Left ventricle myocardium inferior (tissue), 1 donor: Measurements from ENCODE around the gene COL26A1. TPM values are rescaled to one million over a fixed set of nuclear protein-coding genes. Genes with fewer than 3 reads are reported as not detected.

Experiments
- DNase-seq: peaks from one replicate; pipeline ENCODE4 v3.0.0-alpha.2; 2020
- H3K27ac ChIP-seq: fragments of 200-600 bp; replicated peaks from 2 replicates; pipeline ENCODE4 v1.8.0; 2021
- H3K27me3 ChIP-seq: fragments of 200-600 bp; 2 replicates; pipeline ENCODE4 v1.8.0; 2021; ENCODE audit warnings: low read depth
- H3K36me3 ChIP-seq: fragments of 200-600 bp; 2 replicates; pipeline ENCODE4 v1.8.0; 2021
- H3K4me1 ChIP-seq: fragments of 200-600 bp; 2 replicates; pipeline ENCODE4 v1.8.0; 2021
- H3K4me3 ChIP-seq: fragments of 200-600 bp; 2 replicates; pipeline ENCODE4 v1.8.0; 2021; ENCODE audit warnings: mild to moderate bottlenecking, moderate library complexity
- H3K9me3 ChIP-seq: fragments of 200-600 bp; replicated peaks from 2 replicates; pipeline ENCODE4 v1.8.0; 2021
- intact Hi-C: fragments of 100-400 bp; cut with micrococcal nuclease; formaldehyde crosslinking; loops from one replicate; pipeline ENCODE4 v1.11.0; 2022
- total RNA-seq: library from RNA; stranded (reverse); fragmentation: NEBNext Ultra II Directional; extraction: Animal tissue kit (Norgen Biotek cat#: 25700); gene quantifications from one replicate; pipeline ENCODE4 v1.2.1, GENCODE V29; 2021
- TF ChIP-seq, protein P1 (sequence below): fragments of 200-600 bp; IDR thresholded peaks from 2 replicates; pipeline ENCODE4 v1.8.0; 2021; ENCODE audit warnings: antibody characterized with exemption, mild to moderate bottlenecking, borderline replicate concordance
- donor health status: DM: no; HTN: yes; CAD: no; lungs with severe emphysema.

Gene COL26A1
- total RNA-seq, 1 donor from 2014 or later = not detected

DNA sequence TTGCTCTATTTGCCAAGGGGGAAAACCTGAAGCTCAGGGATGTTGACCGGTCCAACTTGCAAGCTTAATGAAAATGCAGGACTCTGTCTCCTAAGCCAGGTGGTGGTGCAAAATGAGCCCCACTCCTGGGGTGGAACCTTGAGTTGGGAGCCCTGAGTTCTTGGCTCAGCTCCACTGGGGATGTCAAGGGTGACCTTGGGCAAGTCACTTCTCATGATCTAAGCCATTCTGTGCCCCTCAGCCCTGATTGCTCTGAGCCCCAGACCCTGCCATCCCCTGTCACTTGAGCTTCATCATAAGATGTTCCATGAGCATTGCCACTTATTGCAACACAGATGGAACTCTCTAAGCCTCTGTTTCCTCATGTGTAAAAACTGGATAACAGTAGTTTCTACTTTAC lies 232.6 kb downstream of the COL26A1 start:
- no peak overlapping the region for H3K4me3 ChIP-seq
- no peaks in the 10 kb centered on the region for H3K27me3 ChIP-seq
- TF ChIP-seq, protein P1, sequence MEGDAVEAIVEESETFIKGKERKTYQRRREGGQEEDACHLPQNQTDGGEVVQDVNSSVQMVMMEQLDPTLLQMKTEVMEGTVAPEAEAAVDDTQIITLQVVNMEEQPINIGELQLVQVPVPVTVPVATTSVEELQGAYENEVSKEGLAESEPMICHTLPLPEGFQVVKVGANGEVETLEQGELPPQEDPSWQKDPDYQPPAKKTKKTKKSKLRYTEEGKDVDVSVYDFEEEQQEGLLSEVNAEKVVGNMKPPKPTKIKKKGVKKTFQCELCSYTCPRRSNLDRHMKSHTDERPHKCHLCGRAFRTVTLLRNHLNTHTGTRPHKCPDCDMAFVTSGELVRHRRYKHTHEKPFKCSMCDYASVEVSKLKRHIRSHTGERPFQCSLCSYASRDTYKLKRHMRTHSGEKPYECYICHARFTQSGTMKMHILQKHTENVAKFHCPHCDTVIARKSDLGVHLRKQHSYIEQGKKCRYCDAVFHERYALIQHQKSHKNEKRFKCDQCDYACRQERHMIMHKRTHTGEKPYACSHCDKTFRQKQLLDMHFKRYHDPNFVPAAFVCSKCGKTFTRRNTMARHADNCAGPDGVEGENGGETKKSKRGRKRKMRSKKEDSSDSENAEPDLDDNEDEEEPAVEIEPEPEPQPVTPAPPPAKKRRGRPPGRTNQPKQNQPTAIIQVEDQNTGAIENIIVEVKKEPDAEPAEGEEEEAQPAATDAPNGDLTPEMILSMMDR = no peak
- no peak overlapping the region for H3K27ac ChIP-seq
- no peak for DNase-seq
- H3K9me3 ChIP-seq = peaks cover 6% of the 10 kb centered on the region
- no peaks in the 10 kb centered on the region for H3K4me1 ChIP-seq
- H3K36me3 ChIP-seq = no peaks in the 10 kb centered on the region
- intact Hi-C loops = no loop called here

DNA sequence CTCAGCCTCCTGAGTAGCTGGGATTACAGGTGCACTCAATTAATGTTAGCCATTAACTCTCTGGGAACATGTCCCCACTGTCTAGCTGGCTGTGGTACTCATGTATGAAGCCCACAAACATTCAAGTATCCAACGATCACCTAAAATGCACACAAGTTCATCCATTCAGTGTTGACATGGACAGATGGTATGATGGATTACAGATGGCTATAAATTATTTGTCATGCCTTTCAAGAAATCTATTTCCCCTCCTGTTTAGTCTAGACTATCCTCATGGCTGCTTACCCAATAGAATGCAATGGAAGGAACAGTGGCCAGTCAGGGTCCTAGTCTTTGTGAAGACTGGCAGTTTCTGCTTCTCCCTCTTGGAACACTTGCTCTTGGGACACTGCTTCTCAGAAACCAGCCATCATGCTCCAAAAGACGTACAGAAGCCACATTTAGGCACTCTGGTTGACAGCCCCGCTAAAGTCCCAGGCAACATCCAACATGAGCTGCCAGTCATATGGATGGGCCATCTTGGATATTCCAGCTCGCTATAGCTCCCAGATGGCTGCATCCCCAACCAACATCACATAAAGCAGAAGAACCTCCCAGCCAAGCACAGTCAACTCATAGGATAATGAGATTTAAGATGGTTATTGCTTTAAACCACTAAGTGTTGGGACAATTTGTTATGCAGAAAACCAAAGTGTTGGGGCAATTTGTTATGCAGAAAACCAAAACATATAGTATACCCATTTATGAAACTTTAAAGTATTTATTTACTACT lies 233.3 kb downstream of the COL26A1 start:
- H3K27me3 ChIP-seq = no peaks in the 10 kb centered on the region
- no peaks in the 10 kb centered on the region for H3K4me1 ChIP-seq
- no peak for DNase-seq
- no peak overlapping the region for H3K27ac ChIP-seq
- H3K9me3 ChIP-seq = peaks cover 6% of the 10 kb centered on the region
- H3K36me3 ChIP-seq = no peaks in the 10 kb centered on the region
- intact Hi-C loops = no loop called here
- H3K4me3 ChIP-seq = no peak overlapping the region
- TF ChIP-seq, protein P1 = no peak

DNA sequence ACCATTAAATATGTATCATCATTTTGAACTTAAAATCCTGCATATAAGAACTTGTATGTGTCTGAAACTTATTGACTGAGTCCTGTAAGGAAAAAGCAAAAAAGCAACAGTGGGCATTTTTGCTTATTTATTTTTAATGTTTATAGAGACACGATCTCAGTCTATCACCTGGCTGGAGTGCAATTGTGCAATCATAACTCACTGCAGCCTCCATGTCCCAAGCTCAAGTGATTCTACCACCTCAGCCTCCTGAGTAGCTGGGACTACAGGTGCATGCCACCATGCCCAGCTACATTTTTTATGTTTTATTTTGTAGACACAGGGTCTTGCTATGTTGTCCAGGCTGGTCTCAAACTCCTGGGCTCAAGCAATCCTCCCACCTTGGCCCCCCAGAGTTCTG lies 234.2 kb downstream of the COL26A1 start:
- intact Hi-C loops = no loop called here
- peaks cover 4% of the 10 kb centered on the region for H3K27me3 ChIP-seq
- peaks cover 6% of the 10 kb centered on the region for H3K9me3 ChIP-seq
- no peak for DNase-seq
- H3K27ac ChIP-seq = no peak overlapping the region
- H3K4me3 ChIP-seq = no peak overlapping the region
- no peaks in the 10 kb centered on the region for H3K36me3 ChIP-seq
- TF ChIP-seq, protein P1 = no peak
- H3K4me1 ChIP-seq = no peaks in the 10 kb centered on the region

DNA sequence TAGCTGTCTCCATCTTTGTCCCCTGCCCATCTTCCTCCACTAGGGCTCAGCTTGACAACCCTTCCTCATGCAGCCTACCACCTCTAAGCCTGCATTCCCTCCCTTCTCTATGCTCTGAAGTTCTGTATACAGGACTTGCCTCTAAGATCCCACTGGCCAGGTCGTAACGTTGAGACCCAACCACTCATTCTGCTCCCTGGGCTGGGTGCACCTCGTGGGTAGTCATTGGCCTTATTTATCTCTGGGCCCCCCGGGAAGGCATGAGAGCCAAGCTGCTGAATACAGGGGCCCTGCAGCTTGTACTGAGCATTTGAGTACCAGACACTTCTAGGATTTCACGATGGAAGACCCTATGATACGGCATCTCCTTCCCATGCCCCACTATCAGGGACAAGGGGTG lies 235.3 kb downstream of the COL26A1 start:
- intact Hi-C loops = no loop called here
- H3K27ac ChIP-seq = no peak overlapping the region

DNA sequence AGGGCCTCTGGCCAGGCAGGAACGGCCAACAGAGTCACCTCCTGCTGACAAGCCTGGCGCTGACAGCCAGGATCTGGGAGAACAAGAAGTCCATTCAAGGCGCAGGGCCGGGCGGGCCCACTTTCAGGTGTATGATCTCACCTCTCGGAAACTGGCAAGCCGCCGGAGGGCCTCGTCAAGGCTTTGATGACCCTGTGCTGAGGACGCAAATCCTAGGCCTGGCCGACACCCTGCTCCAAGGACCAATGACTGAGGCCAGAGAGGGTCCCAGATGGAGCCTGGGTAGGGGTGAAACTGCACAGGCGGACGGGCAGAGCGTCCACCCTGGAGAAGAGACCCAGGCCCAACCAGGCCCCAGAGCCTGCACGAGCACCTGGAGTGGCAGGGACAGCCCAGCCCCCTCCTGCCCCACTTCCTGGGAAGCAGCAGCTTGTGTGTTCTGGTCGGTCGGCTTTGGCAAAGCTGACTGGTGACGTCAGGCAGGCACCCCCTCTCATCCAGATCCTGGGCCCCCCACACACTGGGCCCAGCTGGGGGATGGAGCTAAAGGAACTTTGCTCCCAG lies 235.8 kb downstream of the COL26A1 start:
- intact Hi-C loops = no loop called here
- no peaks in the 10 kb centered on the region for H3K36me3 ChIP-seq
- H3K27me3 ChIP-seq = peaks cover 20% of the 10 kb centered on the region
- H3K4me1 ChIP-seq = peaks cover 6% of the 10 kb centered on the region
- no peak overlapping the region for H3K4me3 ChIP-seq
- no peak for DNase-seq
- TF ChIP-seq, protein P1 = no peak
- peaks cover 6% of the 10 kb centered on the region for H3K9me3 ChIP-seq
- no peak overlapping the region for H3K27ac ChIP-seq

More for the DNA sequence above, 235.3 kb downstream of the COL26A1 start:
- TF ChIP-seq, protein P1 = no peak
- Histone ChIP-seq H3K27me3 (peaks cover 15% of the 10 kb centered on the region), H3K4me1 (peaks cover 6% of the 10 kb centered on the region), H3K36me3 (no peaks in the 10 kb centered on the region), H3K9me3 (peaks cover 6% of the 10 kb centered on the region), H3K4me3 (no peak overlapping the region)
- DNase-seq = no peak
